Measurements from ENCODE around the gene DDX42. TPM values are rescaled to one million over a fixed set of nuclear protein-coding genes. Genes with fewer than 3 reads are reported as not detected.

Gene DDX42
- total and polyA plus RNA-seq, 2 of the 13 experiments (the other 11 are each of a cell fraction or from before 2014, with no cell fraction given) = 87.2 to 92.9 TPM

DNA sequence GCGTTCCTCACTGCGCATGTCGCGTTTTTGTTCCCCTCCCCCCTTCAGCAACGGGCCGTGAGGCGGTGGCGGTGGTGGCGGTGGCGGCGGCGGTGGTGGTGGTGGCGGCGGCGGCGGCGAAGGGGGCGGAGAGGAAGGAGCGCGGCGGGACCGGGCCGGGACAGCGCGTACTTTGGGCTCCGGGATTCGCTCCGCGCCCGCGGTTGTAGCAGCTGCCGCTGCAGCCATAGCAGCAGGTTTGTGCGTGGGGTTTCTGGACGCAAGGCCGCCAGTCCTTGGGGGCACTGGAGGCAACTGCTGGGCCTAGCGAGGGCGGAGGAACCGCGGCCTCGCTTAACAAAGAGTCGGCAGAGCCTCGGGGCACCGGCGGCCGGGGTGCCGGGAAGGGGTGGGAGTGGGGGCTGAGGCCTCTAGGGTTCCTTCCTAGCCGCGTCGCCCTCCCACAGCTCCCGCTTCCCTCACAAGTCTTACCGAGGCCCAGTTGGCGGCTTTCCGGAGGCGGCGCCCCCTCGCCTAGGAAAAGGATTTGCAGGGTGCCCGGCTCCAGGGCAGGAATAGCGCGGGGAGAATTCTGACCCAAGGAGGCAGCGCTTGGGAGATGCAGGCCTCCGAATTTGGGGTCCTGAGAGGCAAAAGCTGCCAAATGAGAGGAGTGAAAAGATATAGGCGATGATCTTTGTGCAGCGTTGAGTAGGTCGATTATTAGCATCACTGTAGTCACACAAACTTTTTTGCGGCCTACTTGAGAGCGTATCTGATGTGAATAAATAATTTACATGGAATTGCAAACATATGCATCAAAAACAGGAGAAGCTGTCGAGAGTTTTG lies at the start of gene DDX42 (continued):
- no peak for TF ChIP-seq ZNF24 (IDR thresholded peaks at IDR 0.05)
- TF ChIP-seq, protein P1, sequence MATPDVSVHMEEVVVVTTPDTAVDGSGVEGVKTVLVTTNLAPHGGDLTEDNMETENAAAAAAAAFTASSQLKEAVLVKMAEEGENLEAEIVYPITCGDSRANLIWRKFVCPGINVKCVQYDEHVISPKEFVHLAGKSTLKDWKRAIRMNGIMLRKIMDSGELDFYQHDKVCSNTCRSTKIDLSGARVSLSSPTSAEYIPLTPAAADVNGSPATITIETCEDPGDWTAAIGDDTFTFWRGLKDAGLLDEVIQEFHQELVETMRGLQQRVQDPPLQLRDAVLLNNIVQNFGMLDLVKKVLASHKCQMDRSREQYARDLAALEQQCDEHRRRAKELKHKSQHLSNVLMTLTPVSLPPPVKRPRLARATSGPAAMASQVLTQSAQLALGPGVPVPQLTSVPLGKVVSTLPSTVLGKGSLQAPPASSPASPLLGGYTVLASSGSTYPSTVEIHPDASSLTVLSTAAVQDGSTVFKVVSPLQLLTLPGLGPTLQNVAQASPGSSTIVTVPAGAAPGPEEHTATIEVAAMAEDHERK (CRISPR knock-in tag; IDR thresholded peaks at IDR 0.05; ENCODE audit: low read depth) = no peak
- TF ChIP-seq ZNF230 (CRISPR knock-in tag; IDR thresholded peaks at IDR 0.05) = no peak; the same call in 1 of the 2 replicates
- no peak for TF ChIP-seq TCF7 (IDR thresholded peaks at IDR 0.05; ENCODE audit: low read depth)
- peak; percentile 37; the same call in 1 of the 2 replicates for TF ChIP-seq IRX3 (CRISPR knock-in tag; IDR thresholded peaks at IDR 0.05; ENCODE audit: borderline replicate concordance, low read depth)
- TF ChIP-seq ZNF720 (CRISPR knock-in tag; IDR thresholded peaks at IDR 0.05) = no peak
- TF ChIP-seq FOXM1 (CRISPR knock-in tag; IDR thresholded peaks at IDR 0.05) = 0 out of 2 replicates have a peak, but pooled peaks have one; percentile 25
- TF ChIP-seq ZNF724P (CRISPR knock-in tag; IDR thresholded peaks at IDR 0.05; ENCODE audit: borderline replicate concordance) = 0 out of 2 replicates have a peak, but pooled peaks have one; percentile 36
- no peak for TF ChIP-seq SUZ12 (IDR thresholded peaks at IDR 0.05; ENCODE audit: low read depth, low read length)
- TF ChIP-seq ZSCAN12 (CRISPR knock-in tag; IDR thresholded peaks at IDR 0.05) = peak; percentile 58; the same call in 1 of the 2 replicates
- TF ChIP-seq, protein P2, sequence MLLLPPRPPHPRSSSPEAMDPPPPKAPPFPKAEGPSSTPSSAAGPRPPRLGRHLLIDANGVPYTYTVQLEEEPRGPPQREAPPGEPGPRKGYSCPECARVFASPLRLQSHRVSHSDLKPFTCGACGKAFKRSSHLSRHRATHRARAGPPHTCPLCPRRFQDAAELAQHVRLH (CRISPR knock-in tag; IDR thresholded peaks at IDR 0.05; ENCODE audit: borderline replicate concordance, low read depth) = no peak
- TF ChIP-seq ZMAT3 (CRISPR knock-in tag; conservative IDR thresholded peaks at IDR 0.05) = no peak
- TF ChIP-seq, protein P3, sequence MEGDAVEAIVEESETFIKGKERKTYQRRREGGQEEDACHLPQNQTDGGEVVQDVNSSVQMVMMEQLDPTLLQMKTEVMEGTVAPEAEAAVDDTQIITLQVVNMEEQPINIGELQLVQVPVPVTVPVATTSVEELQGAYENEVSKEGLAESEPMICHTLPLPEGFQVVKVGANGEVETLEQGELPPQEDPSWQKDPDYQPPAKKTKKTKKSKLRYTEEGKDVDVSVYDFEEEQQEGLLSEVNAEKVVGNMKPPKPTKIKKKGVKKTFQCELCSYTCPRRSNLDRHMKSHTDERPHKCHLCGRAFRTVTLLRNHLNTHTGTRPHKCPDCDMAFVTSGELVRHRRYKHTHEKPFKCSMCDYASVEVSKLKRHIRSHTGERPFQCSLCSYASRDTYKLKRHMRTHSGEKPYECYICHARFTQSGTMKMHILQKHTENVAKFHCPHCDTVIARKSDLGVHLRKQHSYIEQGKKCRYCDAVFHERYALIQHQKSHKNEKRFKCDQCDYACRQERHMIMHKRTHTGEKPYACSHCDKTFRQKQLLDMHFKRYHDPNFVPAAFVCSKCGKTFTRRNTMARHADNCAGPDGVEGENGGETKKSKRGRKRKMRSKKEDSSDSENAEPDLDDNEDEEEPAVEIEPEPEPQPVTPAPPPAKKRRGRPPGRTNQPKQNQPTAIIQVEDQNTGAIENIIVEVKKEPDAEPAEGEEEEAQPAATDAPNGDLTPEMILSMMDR (CRISPR knock-in tag; IDR thresholded peaks at IDR 0.05) = peak; percentile 43
- TF ChIP-seq, protein P4, sequence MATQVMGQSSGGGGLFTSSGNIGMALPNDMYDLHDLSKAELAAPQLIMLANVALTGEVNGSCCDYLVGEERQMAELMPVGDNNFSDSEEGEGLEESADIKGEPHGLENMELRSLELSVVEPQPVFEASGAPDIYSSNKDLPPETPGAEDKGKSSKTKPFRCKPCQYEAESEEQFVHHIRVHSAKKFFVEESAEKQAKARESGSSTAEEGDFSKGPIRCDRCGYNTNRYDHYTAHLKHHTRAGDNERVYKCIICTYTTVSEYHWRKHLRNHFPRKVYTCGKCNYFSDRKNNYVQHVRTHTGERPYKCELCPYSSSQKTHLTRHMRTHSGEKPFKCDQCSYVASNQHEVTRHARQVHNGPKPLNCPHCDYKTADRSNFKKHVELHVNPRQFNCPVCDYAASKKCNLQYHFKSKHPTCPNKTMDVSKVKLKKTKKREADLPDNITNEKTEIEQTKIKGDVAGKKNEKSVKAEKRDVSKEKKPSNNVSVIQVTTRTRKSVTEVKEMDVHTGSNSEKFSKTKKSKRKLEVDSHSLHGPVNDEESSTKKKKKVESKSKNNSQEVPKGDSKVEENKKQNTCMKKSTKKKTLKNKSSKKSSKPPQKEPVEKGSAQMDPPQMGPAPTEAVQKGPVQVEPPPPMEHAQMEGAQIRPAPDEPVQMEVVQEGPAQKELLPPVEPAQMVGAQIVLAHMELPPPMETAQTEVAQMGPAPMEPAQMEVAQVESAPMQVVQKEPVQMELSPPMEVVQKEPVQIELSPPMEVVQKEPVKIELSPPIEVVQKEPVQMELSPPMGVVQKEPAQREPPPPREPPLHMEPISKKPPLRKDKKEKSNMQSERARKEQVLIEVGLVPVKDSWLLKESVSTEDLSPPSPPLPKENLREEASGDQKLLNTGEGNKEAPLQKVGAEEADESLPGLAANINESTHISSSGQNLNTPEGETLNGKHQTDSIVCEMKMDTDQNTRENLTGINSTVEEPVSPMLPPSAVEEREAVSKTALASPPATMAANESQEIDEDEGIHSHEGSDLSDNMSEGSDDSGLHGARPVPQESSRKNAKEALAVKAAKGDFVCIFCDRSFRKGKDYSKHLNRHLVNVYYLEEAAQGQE (IDR thresholded peaks at IDR 0.05; ENCODE audit: borderline replicate concordance in 1 of 2, low read depth in 1 of 2, low read length in 2 of 2) = no peak
- no peak for TF ChIP-seq NR3C1 (CRISPR knock-in tag; IDR thresholded peaks at IDR 0.05)
- TF ChIP-seq, protein P5, sequence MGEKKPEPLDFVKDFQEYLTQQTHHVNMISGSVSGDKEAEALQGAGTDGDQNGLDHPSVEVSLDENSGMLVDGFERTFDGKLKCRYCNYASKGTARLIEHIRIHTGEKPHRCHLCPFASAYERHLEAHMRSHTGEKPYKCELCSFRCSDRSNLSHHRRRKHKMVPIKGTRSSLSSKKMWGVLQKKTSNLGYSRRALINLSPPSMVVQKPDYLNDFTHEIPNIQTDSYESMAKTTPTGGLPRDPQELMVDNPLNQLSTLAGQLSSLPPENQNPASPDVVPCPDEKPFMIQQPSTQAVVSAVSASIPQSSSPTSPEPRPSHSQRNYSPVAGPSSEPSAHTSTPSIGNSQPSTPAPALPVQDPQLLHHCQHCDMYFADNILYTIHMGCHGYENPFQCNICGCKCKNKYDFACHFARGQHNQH (CRISPR knock-in tag; IDR thresholded peaks at IDR 0.05) = no peak
- no peak for TF ChIP-seq MAFK (conservative IDR thresholded peaks at IDR 0.05 in 1 of 2, IDR thresholded peaks at IDR 0.05 in 1 of 2; ENCODE audit: low read length in 2 of 2)
- 0 out of 2 replicates have a peak, but pooled peaks have one; percentile 48 for TF ChIP-seq ZNF598 (CRISPR knock-in tag; IDR thresholded peaks at IDR 0.05; ENCODE audit: borderline replicate concordance)
